GM18520 (cell line): ENCODE data around the gene DLG4.
"Not testable (repeated sequence)": the region's sequence is repeated elsewhere in the genome, so short reads cannot be mapped to it uniquely, and the experiment has no call there.

Source experiments
- ATAC-seq: cut with Tn5 transposase; IDR thresholded peaks from one replicate; pipeline ENCODE4 v1.9.1; 2021; ENCODE audit not compliant: unreplicated experiment

DLG4 gene

GRCh38 chr17:7168841-7169564 is 50.6 kb downstream of the DLG4 start:
- not testable (repeated sequence) for ATAC-seq

- no peak for ATAC-seq
Observed at GRCh38 chr17:7167832-7168231, 51.8 kb downstream of the DLG4 start.

- no peak for ATAC-seq
Observed at GRCh38 chr17:7166873-7167272, 52.8 kb downstream of the DLG4 start.

- ATAC-seq = not testable (repeated sequence)
Observed at GRCh38 chr17:7159571-7159970, 60.1 kb downstream of the DLG4 start.

GRCh38 chr17:7158424-7158823 is 61.2 kb downstream of the DLG4 start:
- not testable (repeated sequence) for ATAC-seq

- ATAC-seq = no peak
Observed at GRCh38 chr17:7156342-7156940, 63.2 kb downstream of the DLG4 start.

GRCh38 chr17:7147772-7148171 is 71.9 kb downstream of the DLG4 start:
- no peak for ATAC-seq

- ATAC-seq = no peak
Observed at GRCh38 chr17:7146115-7146514, 73.5 kb downstream of the DLG4 start.

GRCh38 chr17:7144213-7144612 is 75.4 kb downstream of the DLG4 start:
- ATAC-seq = no peak

GRCh38 chr17:7141824-7142223 is 77.8 kb downstream of the DLG4 start:
- no peak for ATAC-seq

GRCh38 chr17:7139400-7139799 is 80.2 kb downstream of the DLG4 start:
- no peak for ATAC-seq

GRCh38 chr17:7138800-7139381 is 80.7 kb downstream of the DLG4 start:
- ATAC-seq = no peak

GRCh38 chr17:7137171-7137943 is 82.3 kb downstream of the DLG4 start:
- no peak for ATAC-seq
